ENCODE results near the gene SSTR3. TPM values are rescaled to one million over a fixed set of nuclear protein-coding genes. Genes with fewer than 3 reads are reported as not detected.

SSTR3 gene
- total and polyA plus RNA-seq, 10 of the 15 experiments (the other 5 are each of a cell fraction or from before 2014, with no cell fraction given), result 0.03 to 4.5 (median 2.4) TPM

DNA sequence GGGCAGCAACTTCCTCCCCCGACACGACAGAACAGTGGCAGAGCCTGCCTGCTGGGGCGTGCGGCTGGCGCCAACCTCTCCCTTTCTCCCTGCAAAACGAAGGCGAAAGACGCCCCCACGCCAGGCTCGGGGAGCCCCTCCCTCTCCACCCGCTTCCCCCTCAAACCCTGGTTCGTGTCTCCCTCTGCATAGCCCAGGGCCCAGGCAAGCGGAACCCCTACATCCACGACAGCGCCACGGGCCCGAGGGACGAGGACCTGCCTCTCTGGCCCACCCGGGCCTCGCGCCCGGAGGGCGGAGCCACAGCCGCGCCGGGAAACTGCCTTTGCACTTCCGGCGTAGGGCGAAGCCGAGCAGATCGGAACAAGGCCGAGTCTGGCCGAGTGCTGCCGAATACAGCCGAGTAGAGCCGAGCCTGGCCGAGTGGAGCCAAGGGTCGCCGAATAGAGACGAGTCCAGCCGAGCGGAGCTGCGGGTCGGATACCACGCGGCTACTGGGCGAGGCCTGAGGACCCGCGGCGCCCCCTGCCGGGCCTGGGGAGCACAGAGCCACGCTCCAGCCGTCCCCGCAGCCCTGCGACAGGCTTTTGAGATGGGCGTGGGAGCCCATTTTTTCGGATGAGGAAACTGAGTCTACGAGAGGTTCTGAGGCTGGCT, 13.0 kb downstream of the SSTR3 start (continued):
- TF ChIP-seq CTCF (IDR thresholded peaks at IDR 0.05 in 2 of 3, conservative IDR thresholded peaks at IDR 0.05 in 1 of 3; ENCODE audit: control insufficient read depth in 2 of 3, extremely low read depth in 1 of 3, insufficient read depth in 1 of 3, low read depth in 3 of 3, low read length in 3 of 3), result peak; percentile 91 to 95 (median 93)
- TF ChIP-seq, protein P1, sequence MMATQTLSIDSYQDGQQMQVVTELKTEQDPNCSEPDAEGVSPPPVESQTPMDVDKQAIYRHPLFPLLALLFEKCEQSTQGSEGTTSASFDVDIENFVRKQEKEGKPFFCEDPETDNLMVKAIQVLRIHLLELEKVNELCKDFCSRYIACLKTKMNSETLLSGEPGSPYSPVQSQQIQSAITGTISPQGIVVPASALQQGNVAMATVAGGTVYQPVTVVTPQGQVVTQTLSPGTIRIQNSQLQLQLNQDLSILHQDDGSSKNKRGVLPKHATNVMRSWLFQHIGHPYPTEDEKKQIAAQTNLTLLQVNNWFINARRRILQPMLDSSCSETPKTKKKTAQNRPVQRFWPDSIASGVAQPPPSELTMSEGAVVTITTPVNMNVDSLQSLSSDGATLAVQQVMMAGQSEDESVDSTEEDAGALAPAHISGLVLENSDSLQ (IDR thresholded peaks at IDR 0.05), result peak; percentile 50; the same call in 1 of the 2 replicates
- TF ChIP-seq RBBP5 (conservative IDR thresholded peaks at IDR 0.05), result no peak
- 0 out of 2 replicates have a peak, but pooled peaks have one; percentile 8 for TF ChIP-seq ZBTB33 (IDR thresholded peaks at IDR 0.05)
- peak; percentile 42; the same call in 1 of the 2 replicates for TF ChIP-seq RELB (IDR thresholded peaks at IDR 0.05; ENCODE audit: low read depth)
- TF ChIP-seq ZNF384 (IDR thresholded peaks at IDR 0.05; ENCODE audit: borderline replicate concordance, low read depth, low read length), result no peak

Measured in GM12878 (cell line).